ENCODE data around the gene USP35.

Gene USP35

DNA sequence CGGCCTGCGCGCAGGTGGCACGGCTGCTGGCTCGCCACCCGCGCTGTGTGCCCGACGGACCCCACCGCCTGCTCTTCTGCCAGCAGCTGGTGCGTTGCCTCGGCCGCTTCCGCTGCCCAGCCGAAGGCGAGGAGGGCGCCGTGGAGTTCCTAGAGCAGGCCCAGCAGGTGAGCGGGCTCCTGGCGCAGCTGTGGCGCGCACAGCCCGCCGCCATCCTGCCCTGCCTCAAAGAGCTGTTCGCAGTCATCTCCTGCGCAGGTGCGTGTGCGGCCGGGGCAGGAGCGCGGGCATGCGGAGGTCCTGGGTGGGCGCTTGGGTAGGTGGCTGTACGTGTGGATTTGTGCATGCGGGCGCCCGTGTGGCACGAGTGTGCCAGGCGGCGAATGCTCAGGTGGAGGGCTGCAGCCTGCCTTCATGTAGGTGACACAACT lies 8.0 kb downstream of the USP35 start:
- DNase-seq (ENCODE audit: low read depth) = no peak

DNA sequence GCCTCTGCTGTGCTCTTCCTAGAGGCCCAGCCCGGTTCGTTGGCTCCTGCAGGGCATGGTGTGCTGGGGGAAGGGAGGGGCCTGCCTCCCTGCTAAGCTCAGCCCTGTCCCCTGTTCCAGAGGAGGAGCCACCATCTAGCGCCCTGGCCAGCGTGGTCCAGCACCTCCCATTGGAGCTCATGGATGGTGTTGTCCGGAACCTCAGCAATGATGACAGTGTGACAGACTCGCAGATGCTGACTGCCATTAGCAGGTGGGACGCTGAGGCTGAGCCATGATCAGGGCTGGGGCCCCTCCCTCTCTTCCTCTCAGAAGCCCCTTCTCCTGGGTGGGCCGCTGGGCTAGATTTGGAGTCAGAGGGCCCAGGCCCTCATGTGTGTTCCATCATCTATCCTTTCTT lies 9.1 kb downstream of the USP35 start:
- DNase-seq (ENCODE audit: low read depth) = no peak

DNA sequence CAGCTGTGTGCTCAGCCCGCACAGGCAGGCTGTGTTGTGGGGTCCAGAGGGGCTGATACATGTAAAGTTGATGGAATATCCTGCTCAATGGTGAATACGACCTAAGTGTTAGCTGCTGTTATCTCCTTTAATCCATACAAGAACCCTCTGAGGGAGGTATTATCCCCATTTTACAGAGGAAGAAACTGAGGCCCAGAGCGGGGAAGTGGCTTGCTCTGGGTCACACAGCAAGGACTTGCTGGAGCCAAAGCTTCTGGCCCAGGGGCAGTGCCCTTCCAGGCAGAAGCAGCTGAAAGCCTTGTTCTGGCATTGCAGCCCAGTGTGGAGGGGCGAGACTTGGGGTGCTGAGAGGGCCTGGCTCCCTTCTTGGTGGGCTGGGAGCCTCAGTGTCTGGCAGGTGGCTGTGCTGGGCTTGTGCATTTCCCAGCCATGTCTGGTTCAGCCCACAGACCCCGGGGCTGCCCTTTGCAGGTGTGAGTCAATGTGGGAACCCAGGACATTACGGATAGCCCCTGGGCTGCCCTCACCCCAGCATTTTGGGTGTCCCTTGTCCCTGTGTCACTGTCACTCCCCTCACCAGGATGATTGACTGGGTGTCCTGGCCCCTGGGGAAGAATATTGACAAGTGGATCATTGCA lies 10.4 kb downstream of the USP35 start:
- no peak for DNase-seq (ENCODE audit: low read depth)

DNA sequence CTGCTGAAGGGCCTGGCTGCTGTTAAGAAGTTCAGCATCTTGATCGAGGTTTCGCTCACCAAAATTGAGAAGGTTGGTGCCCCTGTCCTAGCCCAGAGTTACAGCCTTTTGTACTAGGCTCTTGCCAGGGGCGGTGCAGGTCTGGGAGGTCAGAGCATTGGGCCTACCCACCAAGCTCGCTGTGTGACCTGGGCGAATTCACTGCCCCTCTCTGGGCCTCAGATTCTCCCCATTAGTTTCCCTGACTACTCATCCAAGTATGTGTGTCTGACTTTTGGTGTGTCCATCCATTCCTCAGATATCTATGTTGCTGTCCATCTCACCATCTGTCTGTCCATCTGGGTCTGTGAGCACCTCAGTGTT lies 10.9 kb downstream of the USP35 start:
- no peak for DNase-seq (ENCODE audit: low read depth)

DNA sequence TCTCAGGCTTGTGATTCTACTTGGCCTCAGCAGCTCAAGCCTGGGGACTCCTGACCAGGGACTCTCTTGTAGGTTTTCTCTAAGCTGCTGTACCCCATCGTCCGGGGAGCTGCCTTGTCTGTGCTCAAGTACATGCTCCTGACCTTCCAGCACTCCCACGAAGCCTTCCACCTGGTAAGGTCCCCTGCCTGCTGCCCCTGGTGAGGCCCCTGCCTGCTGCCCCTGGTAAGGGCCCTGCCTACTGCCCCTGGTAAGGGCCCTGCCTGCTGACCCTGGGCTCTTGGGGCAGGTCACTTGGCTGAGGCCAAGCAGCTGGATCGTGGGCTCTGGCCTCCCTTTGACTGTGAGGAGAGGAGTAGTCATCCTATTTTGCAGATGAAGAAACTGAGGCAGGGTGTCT lies 11.3 kb downstream of the USP35 start:
- no peak for DNase-seq (ENCODE audit: low read depth)

DNA sequence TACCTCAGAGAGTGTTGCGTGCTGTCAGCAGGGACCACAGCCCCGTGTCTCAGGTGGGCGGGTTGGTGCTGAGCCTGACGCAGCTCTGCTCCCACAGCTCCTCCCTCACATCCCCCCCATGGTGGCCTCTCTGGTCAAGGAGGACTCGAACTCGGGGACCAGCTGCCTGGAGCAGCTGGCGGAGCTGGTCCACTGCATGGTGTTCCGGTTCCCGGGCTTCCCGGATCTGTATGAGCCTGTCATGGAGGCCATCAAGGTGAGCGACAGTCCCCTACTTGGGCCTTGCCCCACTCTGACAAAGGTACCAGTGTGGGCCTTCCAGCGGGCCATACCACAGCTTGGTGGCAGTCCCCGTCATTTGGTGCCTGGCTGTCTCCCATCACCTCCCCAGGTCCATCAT lies 11.8 kb downstream of the USP35 start:
- DNase-seq (ENCODE audit: low read depth) = no peak

DNA sequence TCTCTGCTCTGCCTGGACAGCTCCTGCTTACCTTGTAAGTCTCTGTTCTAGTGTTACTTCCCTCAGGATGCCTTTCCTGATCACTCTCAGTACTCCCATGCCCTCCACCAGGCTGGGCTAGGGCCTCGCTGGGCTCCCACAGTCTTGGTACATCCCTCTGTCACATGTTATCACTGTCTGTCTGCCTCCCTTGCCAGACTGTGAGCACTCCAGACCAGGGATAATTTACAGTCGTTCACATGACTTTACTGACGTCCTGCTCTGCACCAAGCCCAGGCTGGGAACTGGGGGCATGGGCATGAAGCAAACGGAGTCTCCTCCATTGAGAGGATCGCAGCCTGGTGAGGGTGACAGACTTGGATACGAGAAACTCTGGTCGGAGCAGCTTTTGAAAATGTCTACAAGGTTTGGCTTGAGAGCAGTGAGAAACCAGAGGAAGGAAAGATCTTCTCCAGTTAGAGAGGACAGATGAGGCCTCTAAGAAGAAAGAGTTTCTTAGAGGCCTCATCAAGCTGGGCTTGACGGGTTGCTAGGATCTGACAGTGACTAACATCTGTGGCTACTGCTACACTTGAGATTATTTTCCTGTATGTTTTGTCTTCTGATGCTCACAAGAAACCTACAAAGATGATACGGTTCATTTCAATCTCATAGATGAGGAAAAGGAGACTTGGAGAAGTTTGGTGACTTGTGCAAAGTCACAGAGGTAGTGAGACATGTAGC lies 12.5 kb downstream of the USP35 start:
- no peak for DNase-seq (ENCODE audit: low read depth)

DNA sequence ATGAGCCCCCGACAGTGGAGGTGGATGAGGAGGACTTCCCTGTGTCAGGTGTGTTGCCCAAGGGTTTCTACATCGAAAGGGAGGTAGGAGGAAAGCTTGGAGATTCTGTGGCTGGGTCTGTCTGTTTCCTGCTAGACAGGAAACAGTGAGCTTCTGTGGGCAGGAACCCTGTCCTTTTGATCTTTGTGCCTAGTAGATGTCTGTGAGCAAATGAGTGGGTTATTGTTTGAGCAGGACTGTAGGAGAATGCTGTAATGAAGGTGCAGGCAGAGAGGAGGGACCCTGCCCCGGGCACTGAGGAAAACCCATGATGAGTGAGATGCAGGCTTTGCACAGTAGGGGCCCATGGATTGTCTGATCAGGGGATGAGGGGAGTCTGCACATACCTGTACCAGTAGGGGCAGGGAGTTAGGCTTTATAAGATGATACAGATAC lies 14.0 kb downstream of the USP35 start:
- no peak for DNase-seq (ENCODE audit: low read depth)

DNA sequence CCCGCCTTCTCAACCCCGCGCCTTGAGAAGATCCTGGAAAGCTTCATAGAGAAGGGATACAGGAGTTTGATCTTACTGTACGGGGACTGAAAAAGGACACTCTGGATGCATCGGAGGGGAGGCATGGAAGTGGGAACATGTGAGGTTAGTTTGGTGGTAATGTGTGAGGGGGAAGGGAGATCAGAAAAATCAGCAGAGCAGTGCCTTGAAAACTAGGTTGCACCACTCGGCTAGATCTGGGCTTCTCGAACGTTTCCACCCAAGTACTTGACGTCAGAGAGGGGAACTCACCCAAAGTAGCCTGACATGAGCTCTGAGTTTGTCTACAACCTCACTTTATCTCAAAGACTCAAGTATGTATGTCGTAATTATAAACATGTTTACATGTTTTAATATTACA lies 14.5 kb downstream of the USP35 start:
- DNase-seq (ENCODE audit: low read depth) = no peak

DNA sequence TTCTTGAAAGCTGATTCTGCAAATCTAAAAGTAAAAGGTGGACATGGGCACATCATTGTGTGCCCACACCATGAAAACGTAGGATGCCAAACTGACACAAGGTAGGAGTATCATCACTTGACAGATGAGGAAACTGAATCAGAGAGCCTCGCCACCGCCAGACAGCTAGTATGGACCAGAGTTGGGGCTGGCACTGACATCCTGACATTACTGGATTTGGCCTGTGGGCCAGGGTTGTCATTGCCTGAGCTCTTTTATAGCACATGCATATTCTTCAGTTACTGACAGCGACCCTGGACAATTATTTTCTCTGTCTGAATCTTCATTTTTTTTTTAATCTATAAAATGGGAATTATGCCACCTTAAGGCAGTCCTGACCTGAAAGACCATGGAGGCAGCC lies 16.5 kb downstream of the USP35 start:
- DNase-seq (ENCODE audit: low read depth) = no peak

DNA sequence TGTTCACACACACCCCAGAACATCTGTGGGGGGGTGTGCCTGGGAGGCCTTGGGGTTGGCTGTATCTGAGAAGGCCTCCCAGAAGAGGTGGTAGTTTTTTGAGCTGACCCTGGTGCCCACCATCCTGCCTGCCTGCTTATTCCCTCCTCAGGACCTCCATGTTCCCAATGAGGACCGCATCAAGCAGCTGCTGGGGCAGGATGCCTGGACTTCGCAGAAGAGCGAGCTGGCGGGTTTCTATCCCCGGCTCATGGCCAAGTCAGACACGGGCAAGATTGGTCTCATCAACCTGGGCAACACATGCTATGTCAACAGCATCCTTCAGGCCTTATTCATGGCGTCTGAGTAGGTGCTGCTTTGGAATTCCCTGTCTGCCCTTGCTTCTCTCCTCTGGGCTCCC lies 17.0 kb downstream of the USP35 start:
- no peak for DNase-seq (ENCODE audit: low read depth)

DNA sequence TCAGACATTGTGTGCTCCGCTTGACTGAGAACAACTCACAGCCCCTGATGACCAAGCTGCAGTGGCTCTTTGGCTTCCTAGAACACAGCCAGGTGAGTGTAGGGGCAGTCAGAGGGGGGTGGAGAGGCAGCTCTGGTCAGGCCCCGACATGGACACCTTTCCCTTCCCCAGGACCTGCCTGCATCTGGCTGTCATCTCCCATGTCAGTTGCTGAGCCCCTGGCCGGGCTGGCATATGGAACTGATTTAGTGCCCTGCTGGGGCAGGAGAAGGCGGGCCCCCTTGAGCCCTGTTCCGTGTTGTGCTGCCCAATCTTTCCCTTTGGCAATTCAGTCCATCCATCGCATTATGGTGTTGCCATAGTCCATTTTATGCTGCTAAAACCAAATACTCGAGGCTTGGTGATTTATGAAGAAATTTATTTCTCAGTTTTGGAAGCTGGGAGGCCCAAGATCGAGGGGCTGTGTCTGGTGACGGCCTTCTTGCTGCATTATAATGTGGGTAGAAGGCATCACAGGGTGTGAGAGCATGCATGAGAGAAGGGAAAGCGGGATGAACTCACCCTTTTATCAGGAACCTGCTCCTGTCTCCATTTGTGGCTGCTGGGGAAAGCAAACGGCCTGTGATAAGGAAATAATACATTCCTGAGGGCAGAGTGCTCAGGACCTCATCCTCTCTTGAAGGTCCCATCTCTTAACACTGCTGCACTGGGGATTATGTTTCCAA lies 19.0 kb downstream of the USP35 start:
- DNase-seq (ENCODE audit: low read depth) = no peak

DNA sequence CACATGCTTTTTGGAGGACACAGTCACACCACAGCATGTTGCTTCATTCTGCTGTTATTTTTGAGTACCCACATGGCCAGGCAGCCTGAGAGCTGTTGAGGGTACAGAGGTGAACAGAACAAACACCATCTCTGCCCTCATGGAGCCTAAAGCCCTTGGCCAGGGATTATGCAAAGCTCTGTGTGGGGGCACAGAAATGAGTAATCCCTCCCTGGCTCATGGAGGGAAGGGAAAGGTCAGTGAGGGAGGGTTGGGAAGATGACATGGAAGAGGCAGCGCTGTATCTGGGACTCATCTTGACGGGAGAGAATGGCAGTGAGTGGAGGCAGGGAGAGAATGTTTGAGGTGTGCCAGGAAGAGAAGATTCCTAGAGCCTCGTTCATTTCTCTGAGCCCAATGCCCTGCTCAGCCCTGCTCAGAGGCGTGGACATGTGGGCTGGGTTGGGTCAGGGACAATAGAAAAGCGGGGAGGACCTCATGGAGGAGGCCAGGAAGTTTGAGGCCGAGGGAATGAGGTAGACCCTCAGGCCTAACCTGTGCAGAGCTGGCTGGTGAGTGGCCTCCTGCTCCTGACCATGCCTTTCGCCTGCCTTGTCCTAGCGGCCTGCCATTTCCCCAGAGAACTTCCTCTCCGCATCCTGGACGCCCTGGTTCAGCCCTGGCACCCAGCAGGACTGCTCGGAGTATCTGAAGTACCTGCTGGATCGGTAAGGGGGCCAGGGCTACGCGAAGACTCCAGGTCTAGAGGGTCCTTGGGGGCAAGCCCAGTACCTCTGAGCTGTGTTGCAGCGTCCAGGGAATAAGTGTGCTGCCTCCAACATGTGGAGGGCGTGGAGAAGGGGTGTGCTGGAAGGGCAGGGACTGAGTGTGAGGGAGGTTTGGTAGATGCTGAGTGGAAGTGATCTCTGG lies 19.8 kb downstream of the USP35 start:
- no peak for DNase-seq (ENCODE audit: low read depth)

DNA sequence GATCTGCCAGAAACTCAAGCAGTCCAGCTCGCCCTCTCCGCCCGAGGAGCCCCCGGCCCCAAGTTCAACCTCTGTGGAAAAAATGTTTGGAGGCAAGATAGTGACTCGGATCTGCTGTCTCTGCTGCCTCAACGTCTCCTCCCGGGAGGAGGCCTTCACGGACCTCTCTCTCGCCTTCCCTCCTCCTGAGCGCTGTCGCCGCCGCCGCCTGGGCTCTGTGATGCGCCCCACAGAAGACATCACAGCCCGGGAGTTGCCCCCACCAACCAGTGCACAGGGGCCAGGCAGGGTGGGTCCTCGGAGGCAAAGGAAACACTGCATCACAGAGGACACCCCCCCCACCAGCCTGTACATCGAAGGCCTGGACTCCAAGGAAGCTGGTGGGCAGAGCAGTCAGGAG lies 20.8 kb downstream of the USP35 start:
- no peak for DNase-seq (ENCODE audit: low read depth)

DNA sequence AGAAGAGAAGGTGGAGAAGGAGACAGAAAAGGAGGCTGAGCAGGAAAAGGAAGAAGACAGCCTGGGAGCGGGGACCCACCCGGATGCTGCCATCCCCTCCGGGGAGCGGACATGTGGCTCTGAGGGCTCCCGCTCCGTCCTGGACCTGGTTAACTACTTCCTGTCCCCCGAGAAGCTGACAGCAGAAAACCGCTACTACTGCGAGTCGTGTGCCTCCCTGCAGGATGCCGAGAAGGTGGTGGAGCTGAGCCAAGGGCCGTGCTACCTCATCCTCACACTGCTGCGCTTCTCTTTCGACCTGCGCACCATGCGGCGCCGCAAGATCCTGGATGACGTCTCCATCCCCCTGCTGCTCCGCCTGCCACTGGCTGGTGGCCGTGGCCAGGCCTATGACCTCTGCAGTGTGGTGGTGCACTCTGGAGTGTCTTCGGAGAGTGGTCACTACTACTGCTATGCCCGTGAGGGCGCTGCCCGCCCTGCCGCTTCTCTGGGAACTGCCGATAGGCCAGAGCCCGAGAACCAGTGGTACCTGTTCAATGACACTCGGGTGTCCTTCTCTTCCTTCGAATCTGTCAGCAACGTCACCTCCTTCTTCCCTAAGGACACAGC lies 21.4 kb downstream of the USP35 start:
- DNase-seq (ENCODE audit: low read depth) = no peak

DNA sequence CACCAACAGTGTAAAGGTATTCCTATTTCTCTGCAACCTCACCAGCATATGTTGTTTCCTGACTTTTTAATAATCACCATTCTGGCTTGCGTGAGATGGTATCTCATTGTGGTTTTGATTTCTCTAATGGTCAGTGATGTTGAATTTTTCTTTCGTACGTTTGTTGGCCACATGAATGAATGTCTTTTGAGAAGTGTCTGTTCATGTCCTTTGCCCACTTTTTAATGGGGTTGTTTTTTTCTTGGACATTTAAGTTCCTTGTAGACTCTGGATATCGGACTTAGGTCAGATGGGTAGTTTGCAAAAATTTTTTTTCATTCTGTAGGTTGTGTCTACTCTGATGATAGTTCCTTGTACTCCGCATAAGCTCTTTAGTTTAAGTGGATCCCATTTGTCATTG lies 22.8 kb downstream of the USP35 start:
- no peak for DNase-seq (ENCODE audit: low read depth)

DNA sequence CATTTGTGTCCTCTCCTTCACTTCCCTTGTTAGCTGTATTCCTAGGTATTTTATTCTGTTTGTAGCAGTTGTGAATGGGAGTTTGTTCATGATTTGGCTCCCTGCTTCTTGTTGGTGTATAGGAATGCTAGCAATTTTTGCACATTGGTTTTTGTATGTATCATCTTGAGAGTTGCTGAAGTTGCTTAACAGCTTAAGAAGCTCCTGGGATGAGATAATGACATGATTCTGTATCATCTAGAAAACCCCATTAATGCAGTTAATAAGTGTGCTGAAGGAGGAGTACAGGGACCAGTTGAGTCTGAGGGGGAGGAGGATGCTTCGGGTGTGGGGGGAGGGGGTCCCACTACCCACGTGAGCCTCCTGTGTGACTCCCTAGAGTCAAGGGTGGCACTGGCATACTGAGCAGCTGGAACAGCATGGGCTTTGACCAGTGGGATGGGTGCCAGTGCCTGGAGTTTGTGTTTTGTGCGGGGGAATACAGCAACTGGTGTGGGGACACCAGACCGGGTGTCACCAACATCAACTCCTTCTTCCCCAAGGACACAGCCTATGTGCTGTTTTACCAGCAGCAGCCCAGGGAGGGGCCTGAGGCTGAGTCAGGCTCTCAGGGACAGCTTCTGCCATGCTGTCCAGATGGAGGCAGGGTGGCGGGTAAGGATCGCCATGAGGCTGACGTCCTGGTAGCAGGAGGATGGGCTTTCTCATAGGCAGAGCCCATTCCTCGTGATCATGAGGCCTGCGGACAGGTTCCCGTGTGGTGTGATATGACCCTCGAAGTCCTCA lies 24.1 kb downstream of the USP35 start:
- DNase-seq (ENCODE audit: low read depth) = no peak

DNA sequence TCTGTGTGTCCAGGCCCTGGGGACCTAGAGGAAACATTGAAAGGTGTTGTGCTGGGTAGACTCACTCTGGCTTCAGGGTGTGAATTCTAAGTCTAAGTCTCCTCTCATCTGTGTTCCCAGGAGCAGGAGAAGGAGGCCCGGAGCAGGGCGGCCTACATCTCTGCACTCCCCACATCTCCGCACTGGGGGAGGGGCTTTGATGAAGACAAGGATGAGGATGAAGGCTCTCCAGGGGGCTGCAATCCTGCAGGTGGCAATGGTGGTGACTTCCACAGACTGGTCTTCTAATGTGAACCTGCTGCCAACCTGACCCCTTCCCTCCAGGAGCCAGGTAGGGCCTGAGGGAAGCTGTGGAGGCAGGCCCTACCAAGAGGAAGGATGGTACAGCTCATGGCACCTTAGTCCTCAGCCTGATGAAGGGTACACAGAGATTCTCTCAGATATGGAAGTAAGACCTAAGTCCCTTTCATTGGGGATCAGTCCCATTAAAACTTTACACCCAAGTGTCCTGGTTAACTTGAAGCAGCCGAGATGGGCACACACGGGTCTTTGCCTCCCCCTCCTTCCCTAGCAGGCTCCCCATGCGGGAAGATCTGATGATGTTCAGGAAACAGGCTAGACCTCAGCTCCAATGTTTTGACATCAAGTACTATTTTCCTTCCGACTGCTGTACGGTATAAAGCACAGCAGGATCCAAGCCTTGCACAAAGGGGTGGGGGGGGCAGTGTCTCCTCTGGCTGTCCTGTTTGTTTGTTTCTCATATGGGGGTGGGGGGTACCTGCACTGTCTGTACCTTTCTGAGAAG lies 25.0 kb downstream of the USP35 start:
- DNase-seq (ENCODE audit: low read depth) = no peak

DNA sequence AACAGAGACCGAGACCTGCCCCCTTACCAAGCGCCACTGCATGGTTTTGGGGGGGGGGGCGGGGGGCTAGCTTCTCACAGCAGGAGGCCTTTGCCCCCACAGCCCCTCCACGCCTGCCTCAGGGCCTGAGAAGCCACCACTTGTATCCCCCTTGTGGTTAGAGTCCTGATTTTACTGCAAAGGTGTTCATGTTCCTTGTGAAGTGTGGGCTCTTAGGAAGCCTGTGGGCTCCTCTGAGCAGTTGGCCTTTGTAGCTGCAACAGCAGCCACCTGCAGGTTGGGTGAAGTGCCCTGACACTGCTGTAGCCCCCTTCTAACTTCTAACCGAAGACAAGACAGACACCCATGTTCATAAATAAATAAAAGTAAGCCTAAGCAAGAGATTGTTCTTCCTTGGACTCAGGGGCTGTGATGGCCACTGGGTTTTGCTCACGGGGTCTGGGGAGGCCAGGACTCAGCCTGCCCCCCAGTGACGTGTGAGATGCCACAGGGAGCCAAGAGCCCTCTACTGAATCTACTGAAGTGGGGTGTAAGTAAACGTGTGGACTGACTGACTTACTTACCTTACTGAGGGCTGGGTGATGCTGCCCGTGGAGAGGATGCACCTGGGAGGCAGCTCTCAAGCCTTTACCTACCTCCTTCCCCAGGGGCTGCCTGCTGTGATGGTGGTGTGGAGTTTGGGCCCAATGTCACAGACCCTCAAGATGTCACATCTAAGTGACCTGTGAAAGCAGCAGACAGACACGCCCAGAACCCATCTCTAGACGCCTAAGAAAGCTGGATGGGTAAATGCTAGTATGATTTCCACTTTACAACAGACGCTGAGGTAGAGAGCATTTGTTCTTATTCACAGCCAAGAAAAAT lies 25.8 kb downstream of the USP35 start:
- DNase-seq (ENCODE audit: low read depth) = no peak
